HepG2 (cell line): ENCODE measurements around the gene CCDC142. TPM values are rescaled to one million over a fixed set of nuclear protein-coding genes. Genes with fewer than 3 reads are reported as not detected.
A peak's percentile ranks its signal among the peaks of the same experiment; 100 is the strongest.

ENCODE experiments used
- AHR ChIP-seq: IDR thresholded peaks from 2 replicates; pipeline ENCODE4 v1.6.1; 2018; ENCODE audit warnings: missing genetic modification reagents, missing compliant biosample characterization
- MTA1 ChIP-seq: sonication (generic); formaldehyde crosslinking; IDR thresholded peaks from 2 replicates; pipeline ENCODE4 v1.4.0; 2020; ENCODE audit warnings: missing genetic modification reagents, mild to moderate bottlenecking, borderline replicate concordance
- NCOA5 ChIP-seq: sonication (generic); formaldehyde crosslinking; IDR thresholded peaks from 2 replicates; pipeline ENCODE4 v1.4.0; 2020; ENCODE audit warnings: missing genetic modification reagents
- NFAT5 ChIP-seq: sonication (generic); formaldehyde crosslinking; IDR thresholded peaks from 2 replicates; pipeline ENCODE4 v1.4.0; 2020; ENCODE audit warnings: missing genetic modification reagents
- PAX8 ChIP-seq: sonication (generic); formaldehyde crosslinking; IDR thresholded peaks from 2 replicates; pipeline ENCODE4 v1.8.0; 2022; ENCODE audit warnings: mild to moderate bottlenecking, missing genetic modification reagents, borderline replicate concordance
- SETDB1 ChIP-seq: sonication (generic); formaldehyde crosslinking; IDR thresholded peaks from 2 replicates; pipeline ENCODE4 v1.5.1; 2020; ENCODE audit warnings: missing genetic modification reagents, mild to moderate bottlenecking, borderline replicate concordance
- SOX13 ChIP-seq, 3 experiments: fragments of 450-650 bp in 1 of 3; sonication (generic) in 1 of 3; formaldehyde crosslinking in 1 of 3; IDR thresholded peaks in 2 of 3; conservative IDR thresholded peaks in 1 of 3; 2 replicates each; pipeline versions ENCODE4 v1.5.0 to v1.6.1; 2016 to 2020; ENCODE audit warnings: antibody characterized with exemption in 1 of 3, mild to moderate bottlenecking in 1 of 3, missing compliant biosample characterization in 1 of 3, missing genetic modification reagents in 1 of 3, moderate library complexity in 1 of 3
- SUZ12 ChIP-seq: fragments of 150-350 bp; IDR thresholded peaks from 2 replicates; pipeline ENCODE4 v1.6.1; 2014; ENCODE audit warnings: low read depth, low read length
- TARDBP ChIP-seq: sonication (generic); formaldehyde crosslinking; IDR thresholded peaks from 2 replicates; pipeline ENCODE4 v1.8.0; 2022; ENCODE audit warnings: mild to moderate bottlenecking, missing genetic modification reagents
- ZBTB42 ChIP-seq: sonication (generic); formaldehyde crosslinking; IDR thresholded peaks from 2 replicates; pipeline ENCODE4 v1.5.0; 2020; ENCODE audit warnings: mild to moderate bottlenecking, missing genetic modification reagents
- ZBTB46 ChIP-seq: sonication (generic); formaldehyde crosslinking; IDR thresholded peaks from 2 replicates; pipeline ENCODE4 v1.4.0; 2020; ENCODE audit warnings: mild to moderate bottlenecking, missing genetic modification reagents, borderline replicate concordance
- ZNF547 ChIP-seq: sonication (generic); formaldehyde crosslinking; IDR thresholded peaks from 2 replicates; pipeline ENCODE4 v1.5.1; 2020; ENCODE audit warnings: mild to moderate bottlenecking, missing genetic modification reagents
- ZNF574 ChIP-seq: sonication (generic); formaldehyde crosslinking; IDR thresholded peaks from 2 replicates; pipeline ENCODE4 v1.4.0; 2020; ENCODE audit warnings: missing genetic modification reagents
- ZNF782 ChIP-seq: sonication (generic); formaldehyde crosslinking; IDR thresholded peaks from 2 replicates; pipeline ENCODE4 v1.4.0; 2020; ENCODE audit warnings: missing genetic modification reagents, mild to moderate bottlenecking, borderline replicate concordance
- ZUFSP ChIP-seq: sonication (generic); formaldehyde crosslinking; IDR thresholded peaks from 2 replicates; pipeline ENCODE4 v1.9.0; 2021; ENCODE audit warnings: missing genetic modification reagents, mild to moderate bottlenecking, borderline replicate concordance
- polyA plus RNA-seq, 8 experiments: library from polyadenylated mRNA; depleted of rRNA in 3 of 8; stranded (reverse) in 7 of 8; unstranded in 1 of 8; fragments of >200 nt; fragmentation: Illumina TruSeq in 4 of 8; extraction: Trizol in 4 of 8; gene quantifications; 2 replicates each; pipeline versions ENCODE4 v1.2.1 to v1.2.3, GENCODE V29; 2011 to 2016; ENCODE audit warnings: low read depth in 4 of 8, missing spikeins in 1 of 8, mixed read lengths in 1 of 8; ENCODE audit not compliant: insufficient read depth in 1 of 8
- total RNA-seq, 5 experiments: library from RNA; depleted of rRNA; stranded (reverse); fragments of >200 nt; fragmentation: Illumina TruSeq; extraction: Trizol; gene quantifications; 2 replicates each; pipeline ENCODE4 v1.2.3, GENCODE V29; 2016; ENCODE audit warnings: low read depth in 1 of 5

Gene CCDC142
- total and polyA plus RNA-seq, 2 of the 13 experiments (the other 11 are each of a cell fraction or from before 2014, with no cell fraction given) = 14.7 to 30.4 TPM

GRCh38 chr2:74525717-74526648 lies 43.2 kb upstream of the CCDC142 start, which contains the start of gene DQX1 (continued):
- no peak for TF ChIP-seq ZNF782 (CRISPR knock-in tag)
- peak; percentile 72 for TF ChIP-seq ZNF574
- TF ChIP-seq ZBTB46 = no peak
- TF ChIP-seq NFAT5 (CRISPR knock-in tag) = no peak
- no peak for TF ChIP-seq MTA1 (CRISPR knock-in tag)
- TF ChIP-seq SETDB1 (CRISPR knock-in tag) = no peak
- TF ChIP-seq ZBTB42 (CRISPR knock-in tag) = peak; percentile 86; the same call in 1 of the 2 replicates
- no peak for TF ChIP-seq ZUFSP
- TF ChIP-seq SUZ12 = peak; percentile 75
- no peak for TF ChIP-seq PAX8 (CRISPR knock-in tag)
- TF ChIP-seq AHR (CRISPR knock-in tag) = peak; percentile 57; the same call in 1 of the 2 replicates
- TF ChIP-seq NCOA5 (CRISPR knock-in tag) = no peak
- TF ChIP-seq SOX13 (IDR thresholded peaks at IDR 0.05) = peak; percentile 50; the same call in 1 of the 2 replicates
- TF ChIP-seq SOX13 (CRISPR knock-in tag; conservative IDR thresholded peaks at IDR 0.05 in 1 of 2, IDR thresholded peaks at IDR 0.05 in 1 of 2) = peak in 1 of 2 experiments; percentile 44; a peak in 1 of 4 replicates
- TF ChIP-seq TARDBP (CRISPR knock-in tag) = no peak; the same call in 1 of the 2 replicates
- TF ChIP-seq ZNF547 (CRISPR knock-in tag) = 0 out of 2 replicates have a peak, but pooled peaks have one; percentile 58
